Coronary artery (tissue), 2 donors: Measurements from ENCODE around the gene STK32B.

ENCODE experiments used
- DNase-seq: peaks from one replicate; pipeline ENCODE4 v3.0.0-alpha.2; 2017; ENCODE audit warnings: low spot score
- H3K27ac ChIP-seq, 2 donors: fragments of 200-600 bp; sonication (generic); one replicate each; pipeline ENCODE4 v1.5.1; 2016 to 2019
- H3K4me3 ChIP-seq: fragments of 200-600 bp; sonication (generic); 2 replicates; pipeline ENCODE4 v1.5.1; 2016; ENCODE audit warnings: mild to moderate bottlenecking, moderate library complexity
- CTCF ChIP-seq: fragments of 200-600 bp; sonication (generic); IDR thresholded peaks from one replicate; pipeline ENCODE4 v1.5.1; 2019; ENCODE audit warnings: antibody characterized with exemption

The STK32B gene

DNA sequence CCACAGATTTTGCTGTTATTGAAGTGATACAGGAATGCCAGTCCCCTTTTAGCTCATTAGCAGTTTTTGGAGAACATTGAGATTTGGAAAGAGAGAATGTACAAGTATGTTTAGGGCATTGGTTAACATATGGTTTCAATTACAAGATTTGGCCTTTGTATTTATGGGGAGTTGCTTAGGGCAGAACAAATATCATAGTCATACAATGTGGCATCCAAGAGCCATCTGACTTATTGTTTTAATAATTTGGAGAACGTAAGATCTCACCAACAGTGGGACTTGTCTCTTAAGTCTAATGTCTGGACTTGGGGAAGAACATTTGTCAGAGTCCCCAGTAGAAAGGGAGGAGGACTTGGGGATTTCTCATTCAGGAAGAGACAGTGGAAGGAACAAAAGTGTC lies 166.1 kb downstream of the STK32B start:
- Histone ChIP-seq H3K27ac (no peak overlapping the region), H3K4me3 (no peak overlapping the region)
- DNase-seq: no peak
- TF ChIP-seq CTCF: no peak

- Histone ChIP-seq H3K27ac (no peak overlapping the region), H3K4me3 (no peak overlapping the region)
- TF ChIP-seq CTCF: no peak
- no peak for DNase-seq
These were observed 167.2 kb downstream of the STK32B start for GRCh38 chr4:5218376-5219069.

- Histone ChIP-seq H3K4me3 (no peak overlapping the region), H3K27ac (no peak overlapping the region)
- no peak for DNase-seq
- TF ChIP-seq CTCF: no peak
These were observed 168.7 kb downstream of the STK32B start for GRCh38 chr4:5220028-5220427.

- TF ChIP-seq CTCF: no peak
These were observed 170.8 kb downstream of the STK32B start for GRCh38 chr4:5222047-5222446.

GRCh38 chr4:5222951-5223350 lies 171.7 kb downstream of the STK32B start:
- no peak overlapping the region for H3K4me3 ChIP-seq
- no peak overlapping the region for H3K27ac ChIP-seq
- TF ChIP-seq CTCF: no peak
- no peak for DNase-seq

More at GRCh38 chr4:5222047-5222446, 170.8 kb downstream of the STK32B start:
- Histone ChIP-seq H3K4me3 (no peak overlapping the region), H3K27ac (no peak overlapping the region)
- no peak for DNase-seq

GRCh38 chr4:5224340-5224739 lies 173.1 kb downstream of the STK32B start:
- H3K4me3 ChIP-seq: no peak overlapping the region
- no peak overlapping the region for H3K27ac ChIP-seq
- TF ChIP-seq CTCF: no peak
- DNase-seq: no peak

DNA sequence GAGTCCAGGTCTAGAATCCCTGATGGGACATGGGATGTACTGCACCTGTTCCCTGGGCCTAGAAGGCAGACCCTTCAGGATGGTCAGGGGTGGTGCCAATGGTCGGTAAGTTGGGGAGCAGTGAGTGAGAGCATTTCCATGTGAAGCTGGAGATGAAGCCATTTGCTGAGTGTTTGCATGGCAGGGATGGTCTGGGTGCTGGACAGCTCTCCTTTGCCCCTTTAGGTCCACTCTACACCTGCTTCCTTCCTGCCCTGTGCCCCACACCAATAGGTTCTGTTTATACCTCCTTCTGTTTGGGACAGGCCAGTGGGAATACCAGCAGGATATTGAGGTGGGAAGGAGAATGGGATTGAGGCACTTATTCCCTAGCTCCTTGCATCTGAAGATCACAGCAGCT lies 181.3 kb downstream of the STK32B start:
- no peak overlapping the region for H3K4me3 ChIP-seq
- TF ChIP-seq CTCF: no peak
- H3K27ac ChIP-seq: no peak overlapping the region
- DNase-seq: no peak
